Uterus (tissue), 2 donors: ENCODE results near the gene BBX.

Experiments
- CTCF ChIP-seq, 4 experiments: fragments of 200-600 bp in 2 of 4; fragments of 450-650 bp in 2 of 4; sonication (generic) in 2 of 4; IDR thresholded peaks; one replicate each; pipeline ENCODE4 v1.5.1; 2016 to 2019; ENCODE audit warnings: antibody characterized with exemption in 4 of 4, mild to moderate bottlenecking in 2 of 4, moderate library complexity in 1 of 4
- POLR2A ChIP-seq, 2 donors: fragments of 450-650 bp; IDR thresholded peaks; one replicate each; pipeline ENCODE4 v1.6.1; 2016; ENCODE audit warnings: antibody characterized with exemption in 2 of 2, mild to moderate bottlenecking in 1 of 2, moderate library complexity in 1 of 2

- TF ChIP-seq CTCF (IDR thresholded peaks at IDR 0.05) (no peak), POLR2A (IDR thresholded peaks at IDR 0.05) (no peak)
Measured at GRCh38 chr3:107523539-107524325, 970 bp downstream of the BBX start.
